Rectal smooth muscle tissue (tissue), 1 donor: ENCODE measurements around the gene SLC16A5.
"Not testable (repeated sequence)": the region's sequence is repeated elsewhere in the genome, so short reads cannot be mapped to it uniquely, and the experiment has no call there.

Experiments
- H3K27ac ChIP-seq: one replicate; pipeline ENCODE4 v1.7.0; 2013; ENCODE audit warnings: low read depth, low read length, inconsistent platforms
- H3K27me3 ChIP-seq: one replicate; pipeline ENCODE4 v1.7.0; 2013; ENCODE audit warnings: low read length; ENCODE audit not compliant: control insufficient read depth, insufficient read depth
- H3K36me3 ChIP-seq: one replicate; pipeline ENCODE4 v1.7.0; 2013; ENCODE audit warnings: low read length; ENCODE audit not compliant: control insufficient read depth, insufficient read depth
- H3K4me1 ChIP-seq: one replicate; pipeline ENCODE4 v1.7.0; 2013; ENCODE audit warnings: low read length; ENCODE audit not compliant: control insufficient read depth, insufficient read depth
- H3K4me3 ChIP-seq: one replicate; pipeline ENCODE4 v1.7.0; 2013; ENCODE audit warnings: low read length
- H3K9ac ChIP-seq: one replicate; pipeline ENCODE4 v1.7.0; 2013; ENCODE audit warnings: low read length

SLC16A5 gene

GRCh38 chr17:75111777-75112335 lies 24.1 kb downstream of the SLC16A5 start:
- Histone ChIP-seq H3K27me3 (no peaks in the 10 kb centered on the region), H3K9ac (no peak overlapping the region), H3K27ac (no peak overlapping the region), H3K36me3 (no peaks in the 10 kb centered on the region), H3K4me1 (no peaks in the 10 kb centered on the region), H3K4me3 (no peak overlapping the region)

- Histone ChIP-seq H3K9ac (peak overlapping the region; percentile 1), H3K4me1 (no peaks in the 10 kb centered on the region), H3K4me3 (peak overlapping the region; percentile 75), H3K27ac (peak overlapping the region; percentile 28), H3K36me3 (no peaks in the 10 kb centered on the region), H3K27me3 (no peaks in the 10 kb centered on the region)
Measured at GRCh38 chr17:75113798-75114551, 26.2 kb downstream of the SLC16A5 start.

GRCh38 chr17:75114552-75115314 lies 27.0 kb downstream of the SLC16A5 start:
- Histone ChIP-seq H3K27me3 (no peaks in the 10 kb centered on the region), H3K9ac (peak overlapping the region; percentile 1), H3K27ac (peak overlapping the region; percentile 28), H3K4me3 (peak overlapping the region; percentile 75), H3K36me3 (peaks cover 2% of the 10 kb centered on the region), H3K4me1 (no peaks in the 10 kb centered on the region)

GRCh38 chr17:75115555-75115954 lies 27.8 kb downstream of the SLC16A5 start:
- Histone ChIP-seq H3K36me3 (peaks cover 2% of the 10 kb centered on the region), H3K27me3 (no peaks in the 10 kb centered on the region), H3K4me3 (no peak overlapping the region), H3K27ac (no peak overlapping the region), H3K9ac (no peak overlapping the region), H3K4me1 (no peaks in the 10 kb centered on the region)

GRCh38 chr17:75116737-75117136 lies 29.0 kb downstream of the SLC16A5 start:
- no peak overlapping the region for H3K27ac ChIP-seq
- no peaks in the 10 kb centered on the region for H3K4me1 ChIP-seq
- H3K4me3 ChIP-seq: peak overlapping the region; percentile 27
- no peaks in the 10 kb centered on the region for H3K27me3 ChIP-seq
- peaks cover 2% of the 10 kb centered on the region for H3K36me3 ChIP-seq
- H3K9ac ChIP-seq: no peak overlapping the region

GRCh38 chr17:75118307-75118706 lies 30.6 kb downstream of the SLC16A5 start:
- Histone ChIP-seq H3K9ac (no peak overlapping the region), H3K27me3 (no peaks in the 10 kb centered on the region), H3K4me1 (no peaks in the 10 kb centered on the region), H3K36me3 (peaks cover 2% of the 10 kb centered on the region), H3K27ac (no peak overlapping the region), H3K4me3 (no peak overlapping the region)

GRCh38 chr17:75124041-75124818 lies 36.5 kb downstream of the SLC16A5 start:
- H3K27ac ChIP-seq: no peak overlapping the region
- H3K4me1 ChIP-seq: no peaks in the 10 kb centered on the region

GRCh38 chr17:75124819-75125162 lies 37.0 kb downstream of the SLC16A5 start:
- no peak overlapping the region for H3K27ac ChIP-seq
- no peaks in the 10 kb centered on the region for H3K4me1 ChIP-seq
- no peak overlapping the region for H3K9ac ChIP-seq
- peaks cover 7% of the 10 kb centered on the region for H3K36me3 ChIP-seq
- no peak overlapping the region for H3K4me3 ChIP-seq
- no peaks in the 10 kb centered on the region for H3K27me3 ChIP-seq

More at GRCh38 chr17:75124041-75124818, 36.5 kb downstream of the SLC16A5 start:
- peaks cover 5% of the 10 kb centered on the region for H3K36me3 ChIP-seq
- H3K9ac ChIP-seq: no peak overlapping the region
- no peak overlapping the region for H3K4me3 ChIP-seq
- H3K27me3 ChIP-seq: no peaks in the 10 kb centered on the region

- Histone ChIP-seq H3K36me3 (peaks cover 8% of the 10 kb centered on the region), H3K27ac (no peak overlapping the region), H3K27me3 (no peaks in the 10 kb centered on the region), H3K9ac (no peak overlapping the region), H3K4me3 (no peak overlapping the region), H3K4me1 (no peaks in the 10 kb centered on the region)
Measured at GRCh38 chr17:75125984-75126383, 38.2 kb downstream of the SLC16A5 start.

GRCh38 chr17:75126954-75127353 lies 39.2 kb downstream of the SLC16A5 start:
- H3K27ac ChIP-seq: no peak overlapping the region

GRCh38 chr17:75127936-75128335 lies 40.2 kb downstream of the SLC16A5 start:
- not testable (repeated sequence) for H3K36me3 ChIP-seq, H3K4me1 ChIP-seq, H3K4me3 ChIP-seq

More at GRCh38 chr17:75126954-75127353, 39.2 kb downstream of the SLC16A5 start:
- Histone ChIP-seq H3K4me3 (no peak overlapping the region), H3K36me3 (peaks cover 8% of the 10 kb centered on the region), H3K4me1 (no peaks in the 10 kb centered on the region), H3K27me3 (no peaks in the 10 kb centered on the region), H3K9ac (no peak overlapping the region)

More at GRCh38 chr17:75127936-75128335, 40.2 kb downstream of the SLC16A5 start:
- not testable (repeated sequence) for H3K27me3 ChIP-seq, H3K27ac ChIP-seq, H3K9ac ChIP-seq
